Activated T-cell treated with anti-CD3 and anti-CD28 coated beads, Interleukin-2, amount 50 U/mL, for 24 hours (primary cell): Measurements from ENCODE around the gene SSBP1.
A peak's percentile ranks its signal among the peaks of the same experiment; 100 is the strongest.
"Not testable (repeated sequence)": the region's sequence is repeated elsewhere in the genome, so short reads cannot be mapped to it uniquely, and the experiment has no call there.

Experiments used
- DNase-seq: peaks from one replicate; pipeline ENCODE4 v3.0.0-alpha.2; 2020
- H3K27ac Mint-ChIP-seq: 2 replicates; pipeline ENCODE4 v1.8.0; 2020; ENCODE audit warnings: mild to moderate bottlenecking, mixed read lengths
- H3K27me3 Mint-ChIP-seq: 2 replicates; pipeline ENCODE4 v1.8.0; 2020; ENCODE audit warnings: mixed read lengths
- H3K36me3 Mint-ChIP-seq: 2 replicates; pipeline ENCODE4 v1.8.0; 2020; ENCODE audit warnings: low read depth, mixed read lengths
- H3K4me1 Mint-ChIP-seq: 2 replicates; pipeline ENCODE4 v1.8.0; 2020; ENCODE audit warnings: low read depth, mixed read lengths
- H3K4me3 Mint-ChIP-seq: 2 replicates; pipeline ENCODE4 v1.8.0; 2020; ENCODE audit warnings: mild to moderate bottlenecking, moderate library complexity, mixed read lengths
- H3K9me3 Mint-ChIP-seq: 2 replicates; pipeline ENCODE4 v1.8.0; 2020; ENCODE audit warnings: mixed read lengths

Gene SSBP1

DNA sequence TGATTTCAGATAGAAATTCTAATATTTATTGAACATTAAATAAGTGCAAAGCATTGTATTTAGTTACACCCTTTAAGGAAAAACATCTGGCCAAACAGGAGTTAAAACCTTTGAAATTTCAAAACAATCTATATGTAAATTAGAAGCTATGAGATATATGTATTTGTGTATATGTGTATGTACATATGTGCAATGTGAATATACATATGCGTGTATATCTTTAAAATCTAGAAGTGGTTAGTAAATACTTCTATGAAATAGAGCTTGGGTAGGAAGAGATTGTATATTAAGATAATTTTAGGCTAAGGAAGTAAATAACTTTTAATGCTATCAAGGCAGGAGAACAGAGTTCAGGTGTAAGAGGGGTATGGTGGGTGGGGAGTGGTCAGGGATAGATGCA is 20.7 kb upstream of the SSBP1 start:
- no peaks in the 10 kb centered on the region for H3K4me1 Mint-ChIP-seq
- no peak overlapping the region for H3K4me3 Mint-ChIP-seq
- no peak overlapping the region for H3K27ac Mint-ChIP-seq
- H3K36me3 Mint-ChIP-seq: no peaks in the 10 kb centered on the region
- no peaks in the 10 kb centered on the region for H3K27me3 Mint-ChIP-seq
- DNase-seq: no peak
- H3K9me3 Mint-ChIP-seq: no peaks in the 10 kb centered on the region

DNA sequence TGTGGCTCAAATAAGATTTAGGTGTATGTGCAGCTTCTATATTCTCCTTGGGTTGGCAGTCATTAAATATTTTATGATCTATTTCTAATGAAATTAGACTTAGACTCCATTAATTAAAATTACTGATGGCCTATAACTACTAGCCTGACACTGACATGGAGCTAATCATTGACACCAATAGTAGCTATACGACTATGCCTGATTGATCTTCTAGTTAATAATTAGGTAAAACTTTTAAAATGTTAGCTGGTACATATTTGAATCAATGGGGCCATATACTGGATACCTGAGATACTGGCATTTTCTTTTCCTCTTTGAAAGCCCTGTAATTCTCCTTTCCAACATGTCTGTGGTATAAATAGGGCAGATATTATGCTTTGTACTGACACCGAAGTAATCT is 15.6 kb upstream of the SSBP1 start:
- H3K9me3 Mint-ChIP-seq: no peaks in the 10 kb centered on the region
- no peak for DNase-seq
- no peak overlapping the region for H3K4me3 Mint-ChIP-seq
- H3K4me1 Mint-ChIP-seq: no peaks in the 10 kb centered on the region
- H3K27me3 Mint-ChIP-seq: no peaks in the 10 kb centered on the region
- no peaks in the 10 kb centered on the region for H3K36me3 Mint-ChIP-seq
- no peak overlapping the region for H3K27ac Mint-ChIP-seq

DNA sequence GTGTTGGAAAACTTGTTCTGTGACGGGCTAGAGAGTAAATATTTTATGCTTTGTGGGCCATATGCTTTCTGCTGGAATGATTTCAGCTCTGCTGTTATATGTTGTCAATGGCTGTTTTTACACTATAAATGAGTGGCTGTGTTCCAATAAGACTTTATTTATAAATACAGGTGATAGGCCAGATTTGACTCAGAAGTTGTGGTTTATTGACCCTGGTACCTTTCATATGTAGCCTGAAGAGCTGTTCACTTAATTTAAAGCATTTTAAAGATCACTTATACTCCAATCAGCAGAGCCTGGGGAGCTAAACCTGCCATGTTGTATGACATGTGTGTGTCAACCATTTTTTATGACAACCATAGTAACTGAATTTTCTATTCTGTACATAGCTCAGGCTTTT is 9.1 kb upstream of the SSBP1 start:
- Mint-ChIP-seq H3K4me1 (no peaks in the 10 kb centered on the region), H3K9me3 (no peaks in the 10 kb centered on the region), H3K27me3 (no peaks in the 10 kb centered on the region), H3K27ac (no peak overlapping the region), H3K4me3 (no peak overlapping the region), H3K36me3 (no peaks in the 10 kb centered on the region)
- no peak for DNase-seq

DNA sequence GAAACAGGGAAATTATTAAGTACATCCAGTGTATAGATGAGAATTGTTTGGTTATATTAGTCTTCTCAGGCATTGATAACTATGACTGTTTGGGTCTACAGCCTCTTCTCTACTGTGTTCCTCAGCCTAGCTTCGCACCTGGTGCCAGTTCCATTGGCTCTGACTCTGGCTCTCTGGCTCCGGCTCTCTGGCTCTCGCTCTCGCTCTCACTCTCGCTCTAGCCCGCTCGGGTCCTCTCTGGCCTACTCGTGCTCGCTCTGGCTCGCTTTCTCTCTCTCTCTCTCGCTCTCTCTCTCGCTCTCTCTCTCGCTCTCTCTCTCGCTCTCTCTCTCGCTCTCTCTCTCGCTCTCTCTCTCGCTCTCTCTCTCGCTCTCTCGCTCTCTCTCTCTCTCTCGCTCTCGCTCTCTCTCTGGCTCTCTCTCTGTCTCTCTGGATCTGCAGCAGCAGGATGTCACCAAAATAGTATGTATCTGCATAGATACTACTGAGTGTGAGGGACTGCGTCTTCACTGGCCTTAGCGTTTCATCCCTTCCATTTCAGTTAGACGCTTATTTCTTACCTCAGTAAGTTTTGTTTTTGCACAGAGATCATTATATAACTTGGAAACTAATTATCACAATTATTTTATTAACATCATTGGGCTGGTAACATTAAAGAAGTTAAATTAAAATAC is 6.5 kb upstream of the SSBP1 start:
- no peaks in the 10 kb centered on the region for H3K36me3 Mint-ChIP-seq
- H3K27ac Mint-ChIP-seq: no peak overlapping the region

DNA sequence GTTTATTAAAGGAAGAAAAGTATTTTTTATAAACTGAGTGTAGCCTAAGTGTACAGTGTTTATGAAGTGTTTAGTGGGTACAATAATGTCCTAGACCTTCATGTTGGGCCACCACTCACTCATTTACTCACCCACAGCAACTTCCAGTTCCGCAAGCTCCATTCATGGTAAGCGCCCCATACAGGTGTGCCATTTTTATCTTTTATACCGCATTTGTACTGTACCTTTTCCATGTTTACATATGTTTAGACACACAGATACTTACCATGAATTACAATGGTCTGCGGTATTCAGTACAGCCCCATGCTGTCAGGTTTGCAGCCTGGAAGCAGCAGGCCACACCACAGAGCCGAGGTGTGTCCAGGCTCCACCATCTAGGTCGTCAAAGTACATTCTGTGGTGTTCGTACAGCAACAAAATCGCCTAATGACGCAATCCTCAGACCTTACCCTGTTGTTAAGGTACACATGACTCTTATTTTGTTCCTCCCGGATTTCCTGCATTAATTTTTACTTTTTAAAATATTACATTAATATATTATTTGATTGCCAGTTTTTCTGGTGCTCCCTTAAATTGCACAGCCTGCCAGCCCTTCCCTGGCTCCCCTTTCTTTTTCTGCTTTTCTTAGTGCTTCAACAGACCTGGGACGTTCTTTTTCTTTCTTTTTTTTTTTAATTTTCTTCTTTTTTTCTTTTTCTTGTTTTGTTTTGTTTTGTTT is 881 bp upstream of the SSBP1 start:
- Mint-ChIP-seq H3K27me3 (no peaks in the 10 kb centered on the region), H3K36me3 (peaks cover 46% of the 10 kb centered on the region), H3K27ac (peak overlapping the region; percentile 99), H3K9me3 (no peaks in the 10 kb centered on the region), H3K4me1 (peaks cover 37% of the 10 kb centered on the region), H3K4me3 (peak overlapping the region; percentile 99)
- DNase-seq: peak; percentile 34

More for the DNA sequence above, 6.5 kb upstream of the SSBP1 start:
- no peak overlapping the region for H3K4me3 Mint-ChIP-seq
- no peaks in the 10 kb centered on the region for H3K9me3 Mint-ChIP-seq
- H3K4me1 Mint-ChIP-seq: peaks cover under 1% of the 10 kb centered on the region
- no peak for DNase-seq
- H3K27me3 Mint-ChIP-seq: no peaks in the 10 kb centered on the region

DNA sequence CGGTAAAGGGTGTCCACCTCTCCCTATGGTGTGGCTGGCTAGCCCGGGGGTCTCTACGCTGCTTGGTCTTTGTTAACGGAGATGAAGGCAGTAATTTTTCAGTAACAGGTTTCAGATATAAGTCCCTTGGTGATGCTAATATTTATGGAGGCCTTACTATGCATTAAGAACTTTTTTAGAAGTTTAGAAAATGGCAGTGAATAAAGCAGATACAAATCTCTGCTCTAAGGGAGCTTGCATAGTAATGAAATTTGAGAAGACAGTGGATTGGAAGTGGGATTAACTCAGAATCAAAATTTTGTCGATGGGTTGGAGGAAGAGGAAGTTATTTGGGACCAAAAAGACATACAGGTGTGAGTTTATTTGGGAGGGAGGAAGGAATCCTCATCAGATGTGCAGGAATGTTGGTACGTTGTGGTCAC is 445 bp downstream of the SSBP1 start:
- Mint-ChIP-seq H3K27me3 (no peaks in the 10 kb centered on the region), H3K9me3 (no peaks in the 10 kb centered on the region), H3K4me1 (peaks cover 46% of the 10 kb centered on the region), H3K36me3 (peaks cover 60% of the 10 kb centered on the region), H3K4me3 (peak overlapping the region; percentile 99), H3K27ac (peak overlapping the region; percentile 99)
- DNase-seq: no peak

DNA sequence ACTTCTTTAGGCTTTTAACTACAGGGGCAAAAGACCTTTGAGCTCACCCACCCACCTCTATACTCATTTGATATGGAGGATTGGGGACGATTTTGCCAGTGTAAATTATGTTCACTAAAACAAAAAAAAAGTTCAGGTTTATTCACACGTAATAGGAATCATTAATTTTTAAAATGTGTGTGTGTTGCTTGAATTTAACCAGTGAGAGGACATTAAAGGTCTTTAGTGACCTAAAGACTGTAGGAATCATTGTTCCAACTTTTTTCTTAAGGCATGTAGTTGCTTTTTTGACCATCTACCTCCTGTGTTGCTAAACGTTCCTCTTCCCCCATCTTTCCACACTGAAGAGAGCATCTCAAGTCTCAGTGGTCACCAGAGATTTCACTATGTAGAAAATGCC is 1.1 kb downstream of the SSBP1 start:
- H3K9me3 Mint-ChIP-seq: no peaks in the 10 kb centered on the region
- no peak for DNase-seq
- H3K27ac Mint-ChIP-seq: peak overlapping the region; percentile 99
- H3K36me3 Mint-ChIP-seq: peaks cover 66% of the 10 kb centered on the region
- H3K4me3 Mint-ChIP-seq: peak overlapping the region; percentile 99
- H3K27me3 Mint-ChIP-seq: no peaks in the 10 kb centered on the region
- H3K4me1 Mint-ChIP-seq: peaks cover 52% of the 10 kb centered on the region

DNA sequence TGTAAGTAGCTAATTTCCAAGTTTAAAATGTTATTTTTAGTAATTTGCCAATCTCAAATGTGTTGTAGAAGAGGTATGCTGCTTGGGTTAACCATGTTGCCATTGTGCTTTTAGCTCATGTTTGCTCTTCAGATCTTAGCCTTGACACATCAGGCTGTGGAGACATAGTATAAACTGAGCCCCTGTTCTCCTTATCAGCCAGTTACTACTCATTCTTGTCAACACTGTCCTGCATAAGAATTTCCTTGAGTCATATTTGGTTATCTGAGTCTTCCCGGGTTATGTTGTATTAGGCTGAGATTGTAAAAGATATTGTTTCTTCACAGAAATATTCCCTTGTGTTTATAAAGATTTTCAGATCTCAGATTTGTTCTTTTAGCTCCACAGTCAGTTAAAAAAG is 4.1 kb downstream of the SSBP1 start:
- no peaks in the 10 kb centered on the region for H3K27me3 Mint-ChIP-seq
- H3K27ac Mint-ChIP-seq: peak overlapping the region; percentile 85
- no peaks in the 10 kb centered on the region for H3K9me3 Mint-ChIP-seq
- no peak overlapping the region for H3K4me3 Mint-ChIP-seq
- DNase-seq: no peak
- H3K36me3 Mint-ChIP-seq: peaks cover 93% of the 10 kb centered on the region
- H3K4me1 Mint-ChIP-seq: peaks cover 53% of the 10 kb centered on the region

DNA sequence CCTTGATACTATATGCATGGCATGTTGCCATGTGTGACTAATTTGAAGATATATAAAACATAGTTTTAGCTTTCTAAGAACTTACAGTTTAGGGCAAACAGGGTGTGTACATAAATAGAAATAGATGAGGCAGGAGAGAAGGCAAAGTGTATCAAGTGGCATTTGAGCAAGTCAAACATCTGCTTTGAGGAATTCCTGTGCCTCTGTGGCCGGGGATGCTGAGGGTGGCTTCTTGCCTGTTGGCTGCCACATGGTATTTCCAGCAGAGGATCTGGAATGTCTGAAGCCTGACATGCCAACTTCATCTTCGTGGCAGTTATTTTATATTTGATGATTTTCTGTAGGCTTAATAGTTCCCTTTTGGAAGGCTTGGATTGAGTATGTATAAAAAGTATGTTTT is 6.0 kb downstream of the SSBP1 start:
- H3K4me3 Mint-ChIP-seq: no peak overlapping the region
- H3K27ac Mint-ChIP-seq: no peak overlapping the region

DNA sequence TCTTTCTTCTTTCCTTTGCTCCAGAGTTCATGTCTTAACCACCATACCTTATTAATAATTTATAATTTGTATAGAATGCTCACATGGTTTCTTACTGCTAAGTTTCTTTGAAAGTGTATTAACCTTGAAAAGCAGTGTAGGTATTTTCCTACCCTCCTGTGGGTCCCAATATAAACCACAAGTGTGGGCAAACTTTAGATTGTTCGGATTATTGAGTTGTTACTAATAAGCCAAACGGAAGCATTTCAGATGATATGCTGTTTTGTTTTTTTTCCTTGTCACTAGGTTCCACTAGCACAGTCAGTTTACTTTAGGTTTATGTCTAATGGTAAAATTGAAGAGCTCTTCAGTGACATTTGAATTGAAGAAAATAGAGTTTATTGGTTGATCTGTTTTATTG is 10.2 kb downstream of the SSBP1 start:
- peaks cover 28% of the 10 kb centered on the region for H3K9me3 Mint-ChIP-seq
- peaks cover 12% of the 10 kb centered on the region for H3K4me1 Mint-ChIP-seq
- H3K4me3 Mint-ChIP-seq: no peak overlapping the region
- H3K27me3 Mint-ChIP-seq: no peaks in the 10 kb centered on the region
- H3K36me3 Mint-ChIP-seq: peaks cover 93% of the 10 kb centered on the region
- DNase-seq: no peak
- no peak overlapping the region for H3K27ac Mint-ChIP-seq

More for the DNA sequence above, 6.0 kb downstream of the SSBP1 start:
- H3K27me3 Mint-ChIP-seq: no peaks in the 10 kb centered on the region
- H3K9me3 Mint-ChIP-seq: no peaks in the 10 kb centered on the region
- no peak for DNase-seq
- H3K36me3 Mint-ChIP-seq: peaks cover 93% of the 10 kb centered on the region
- H3K4me1 Mint-ChIP-seq: peaks cover 48% of the 10 kb centered on the region

DNA sequence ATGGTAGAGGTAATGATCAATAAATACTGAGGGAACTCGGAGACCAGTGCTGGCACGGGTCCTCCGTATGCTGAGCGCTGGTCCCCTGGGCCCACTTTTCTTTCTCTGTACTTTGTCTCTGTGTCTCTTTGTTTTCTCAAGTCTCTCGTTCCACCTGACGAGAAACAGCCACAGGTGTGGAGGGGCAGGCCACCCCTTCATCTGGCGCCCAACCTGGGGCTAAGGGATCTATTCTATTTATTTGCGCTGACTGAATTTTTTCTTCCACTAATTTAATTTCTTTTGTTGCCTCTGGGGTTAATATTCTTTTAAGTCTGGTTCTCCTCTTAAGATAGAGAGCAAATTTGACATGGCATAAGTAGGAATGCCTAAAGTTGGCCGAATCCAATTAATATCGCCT is 13.7 kb downstream of the SSBP1 start:
- H3K27ac Mint-ChIP-seq, DNase-seq, H3K4me3 Mint-ChIP-seq, H3K27me3 Mint-ChIP-seq, H3K4me1 Mint-ChIP-seq: not testable (repeated sequence)
- Mint-ChIP-seq H3K9me3 (peaks cover 28% of the 10 kb centered on the region), H3K36me3 (peaks cover 95% of the 10 kb centered on the region)

DNA sequence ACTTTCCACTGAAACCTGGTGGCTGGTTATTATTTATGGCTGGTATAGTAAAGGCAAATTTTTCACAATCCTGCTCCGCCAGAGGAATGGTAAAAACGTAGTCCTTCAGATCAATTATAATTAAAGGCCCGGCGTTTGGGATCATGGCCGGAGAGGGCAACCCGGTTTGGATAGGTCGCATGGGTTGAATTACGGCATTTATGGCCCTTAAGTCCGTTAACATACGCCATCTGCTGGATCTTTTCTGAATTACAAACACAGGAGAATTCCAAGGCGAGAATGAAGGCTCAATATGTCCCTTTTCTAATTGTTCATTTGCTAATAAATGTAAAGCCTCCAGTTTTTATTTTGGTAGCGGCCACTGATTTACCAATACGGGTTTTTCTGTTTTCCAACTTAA is 14.5 kb downstream of the SSBP1 start:
- peaks cover 98% of the 10 kb centered on the region for H3K36me3 Mint-ChIP-seq
- peaks cover 6% of the 10 kb centered on the region for H3K4me1 Mint-ChIP-seq
- H3K27me3 Mint-ChIP-seq: no peaks in the 10 kb centered on the region
- DNase-seq: no peak
- H3K27ac Mint-ChIP-seq: no peak overlapping the region
- no peak overlapping the region for H3K4me3 Mint-ChIP-seq
- peaks cover 28% of the 10 kb centered on the region for H3K9me3 Mint-ChIP-seq

DNA sequence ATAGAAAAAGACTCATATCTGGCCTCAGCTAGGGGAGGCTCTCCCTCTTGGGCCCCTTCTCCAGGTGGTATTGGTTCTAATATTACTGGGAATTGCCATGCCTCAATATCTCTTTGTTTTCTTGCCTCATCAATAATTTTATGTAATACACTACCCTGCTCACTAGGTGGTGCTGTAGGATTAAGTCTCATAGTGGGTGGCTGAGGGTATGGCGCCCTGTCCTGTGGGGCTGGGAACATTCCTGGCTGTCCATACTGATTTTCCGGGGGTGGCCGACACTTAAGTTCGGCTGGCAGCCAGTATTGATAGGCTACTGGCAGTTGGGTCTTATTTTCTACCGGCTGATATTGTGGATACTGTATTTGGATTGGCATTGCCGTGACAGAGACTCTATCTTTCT is 16.8 kb downstream of the SSBP1 start:
- DNase-seq: no peak
- Mint-ChIP-seq H3K27me3 (no peaks in the 10 kb centered on the region), H3K9me3 (peaks cover 26% of the 10 kb centered on the region), H3K27ac (no peak overlapping the region), H3K4me3 (no peak overlapping the region), H3K4me1 (peaks cover 6% of the 10 kb centered on the region), H3K36me3 (peaks cover 98% of the 10 kb centered on the region)

DNA sequence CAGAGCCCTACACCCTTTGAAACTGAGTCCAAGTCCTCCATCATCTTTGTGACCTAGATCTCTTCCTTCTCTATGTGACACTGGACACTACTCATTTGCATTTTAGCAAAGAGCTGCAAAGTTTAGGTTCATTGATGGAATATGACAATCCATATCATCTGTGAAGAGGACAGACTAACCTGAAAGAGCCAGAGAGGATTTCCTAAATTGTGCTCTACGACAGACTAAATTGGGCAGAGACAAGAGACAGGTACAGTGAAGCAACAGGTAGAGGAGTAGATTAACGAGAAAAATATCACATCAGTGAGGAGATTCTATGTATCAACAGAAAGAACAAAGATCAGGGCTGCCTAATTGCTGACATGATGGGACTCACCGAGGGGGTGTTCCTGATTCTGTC is 25.6 kb downstream of the SSBP1 start, which contains the start of gene TAS2R3:
TSS of gene TAS2R3 (plus strand) at position 301 of the 400 bp plus-strand sequence. CDS start at position 363, 62 bp downstream.
- H3K27me3 Mint-ChIP-seq: no peaks in the 10 kb centered on the region
- H3K4me3 Mint-ChIP-seq: no peak within 1 kb of the TSS
- H3K27ac Mint-ChIP-seq: peak within 1 kb of the TSS; percentile 29
- H3K9me3 Mint-ChIP-seq: no peaks in the 10 kb centered on the region
- H3K36me3 Mint-ChIP-seq: peaks cover 95% of the 10 kb centered on the region
- H3K4me1 Mint-ChIP-seq: peaks cover 2% of the 10 kb centered on the region
- DNase-seq: no peak

DNA sequence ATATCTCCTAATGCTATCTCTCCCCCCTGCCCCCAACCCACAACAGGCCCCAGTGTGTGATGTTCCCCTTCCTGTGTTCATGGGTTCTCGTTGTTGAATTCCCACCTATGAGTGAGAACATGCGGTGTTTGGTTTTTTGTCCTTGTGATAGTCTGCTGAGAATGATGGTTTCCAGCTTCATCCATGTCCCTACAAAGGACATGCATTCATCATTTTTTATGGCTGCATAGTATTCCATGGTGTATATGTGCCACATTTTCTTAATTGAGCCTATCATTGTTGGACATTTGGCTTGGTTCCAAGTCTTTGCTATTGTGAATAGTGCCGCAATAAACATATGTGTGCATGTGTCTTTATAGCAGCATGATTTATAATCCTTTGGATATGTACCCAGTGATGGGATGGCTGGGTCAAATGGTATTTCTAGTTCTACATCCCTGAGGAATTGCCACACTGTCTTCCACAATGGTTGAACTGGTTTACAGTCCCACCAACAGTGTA is 32.0 kb downstream of the SSBP1 start:
- H3K4me3 Mint-ChIP-seq, H3K4me1 Mint-ChIP-seq, DNase-seq, H3K27me3 Mint-ChIP-seq, H3K27ac Mint-ChIP-seq, H3K9me3 Mint-ChIP-seq: not testable (repeated sequence)
- peaks cover 79% of the 10 kb centered on the region for H3K36me3 Mint-ChIP-seq
